ENCODE data around the gene C17orf50. TPM values are rescaled to one million over a fixed set of nuclear protein-coding genes. Genes with fewer than 3 reads are reported as not detected.

The C17orf50 gene
- total and polyA plus RNA-seq, 11 donors, result 0.19 TPM; not detected in 10

- intact Hi-C loops (cut with DNase I), result no loop called here
- WGBS, 4 donors, result 69 to 77% (median 76%) methylated on average over 5 of the region's 5 CpGs
- H3K9me3 ChIP-seq, result no peaks in the 10 kb centered on the region
- ATAC-seq (no peak), DNase-seq (no peak)
- H3K4me3 ChIP-seq, result no peak overlapping the region
- H3K36me3 ChIP-seq, result no peaks in the 10 kb centered on the region
- no peaks in the 10 kb centered on the region for H3K27me3 ChIP-seq
- no peak for TF ChIP-seq CTCF (IDR thresholded peaks at IDR 0.05)
- no peak for TF ChIP-seq POLR2A (IDR thresholded peaks at IDR 0.05)
- H3K27ac ChIP-seq, result peak overlapping the region in 1 of 12 donors; percentile 86
- peaks cover 0 to 30% (median 17%) of the 10 kb centered on the region in 12 donors for H3K4me1 ChIP-seq
Measured at GRCh38 chr17:35775039-35775438, 14.4 kb downstream of the C17orf50 start.

GRCh38 chr17:35775583-35775982 is 14.9 kb downstream of the C17orf50 start:
- Histone ChIP-seq H3K27ac (peak overlapping the region in 1 of 12 donors; percentile 86), H3K27me3 (no peaks in the 10 kb centered on the region), H3K9me3 (no peaks in the 10 kb centered on the region), H3K4me1 (peaks cover 0 to 30% (median 17%) of the 10 kb centered on the region in 12 donors), H3K36me3 (no peaks in the 10 kb centered on the region), H3K4me3 (no peak overlapping the region)
- intact Hi-C loops (cut with DNase I), result no loop called here
- ATAC-seq, result no peak
- DNase-seq, result no peak
- WGBS, 4 donors, result 71 to 79% (median 79%) methylated on average over 6 of the region's 6 CpGs
- TF ChIP-seq POLR2A (IDR thresholded peaks at IDR 0.05) (no peak), CTCF (IDR thresholded peaks at IDR 0.05) (no peak)

- Histone ChIP-seq H3K27me3 (no peaks in the 10 kb centered on the region), H3K36me3 (no peaks in the 10 kb centered on the region), H3K4me3 (no peak overlapping the region), H3K9me3 (no peaks in the 10 kb centered on the region), H3K4me1 (peaks cover 0 to 31% (median 19%) of the 10 kb centered on the region in 12 donors), H3K27ac (no peak overlapping the region)
- intact Hi-C loops (cut with DNase I), result no loop called here
- TF ChIP-seq CTCF (IDR thresholded peaks at IDR 0.05) (no peak), POLR2A (IDR thresholded peaks at IDR 0.05) (no peak)
- peak in 1 of 5 donors; percentile 24 for DNase-seq
- WGBS, 4 donors, result 83 to 93% (median 91%) methylated on average over 16 of the region's 16 CpGs
- no peak for ATAC-seq
Measured at GRCh38 chr17:35778641-35779196, 18.0 kb downstream of the C17orf50 start.

- Histone ChIP-seq H3K9me3 (no peaks in the 10 kb centered on the region), H3K4me1 (peaks cover 0 to 18% (median 12%) of the 10 kb centered on the region in 12 donors), H3K27me3 (no peaks in the 10 kb centered on the region), H3K4me3 (no peak overlapping the region), H3K36me3 (no peaks in the 10 kb centered on the region), H3K27ac (peak overlapping the region in 1 of 12 donors; percentile 2)
- WGBS, 4 donors, result 74 to 85% (median 78%) methylated on average over 3 of the region's 3 CpGs
- ATAC-seq (no peak), DNase-seq (no peak)
- TF ChIP-seq POLR2A (IDR thresholded peaks at IDR 0.05) (no peak), CTCF (IDR thresholded peaks at IDR 0.05) (no peak)
- intact Hi-C loops (cut with DNase I), result no loop called here
Measured at GRCh38 chr17:35780950-35781349, 20.3 kb downstream of the C17orf50 start.
